ENCODE results near the gene EREG. TPM values are rescaled to one million over a fixed set of nuclear protein-coding genes. Genes with fewer than 3 reads are reported as not detected.

EREG gene
- total RNA-seq, 2 experiments from 2014 or later, result 0.58 to 0.59 TPM

- intact Hi-C loops (cut with DNase I, micrococcal nuclease), result no loop called here
Measured at GRCh38 chr4:74374128-74374527, 9.2 kb downstream of the EREG start.

GRCh38 chr4:74374561-74375327 is 9.8 kb downstream of the EREG start:
- intact Hi-C loops (cut with DNase I, micrococcal nuclease), result loop anchor here in 1 of 2 experiments (5.0 kb wide), 1 partner anchor 73 kb away; the partner anchor contains the start of gene AREG
- DNase-seq, result peak in 2 of 14 experiments; percentile 63 to 76
- ATAC-seq (ENCODE audit: poor library complexity), result no peak
- no peak overlapping the region for H3K27ac ChIP-seq (ENCODE audit: low read depth in 1 of 2, low read length in 2 of 2)
- no peaks in the 10 kb centered on the region for H3K9me3 Mint-ChIP-seq
- peaks cover 3% of the 10 kb centered on the region for H3K27me3 Mint-ChIP-seq
- H3K4me3 Mint-ChIP-seq, result no peak overlapping the region
- H3K27ac Mint-ChIP-seq, result no peak overlapping the region
- H3K4me1 Mint-ChIP-seq (ENCODE audit: low read depth), result no peaks in the 10 kb centered on the region
- CTCF ChIA-PET, result no interaction called here
- no peaks in the 10 kb centered on the region for H3K36me3 ChIP-seq (ENCODE audit: insufficient read depth, low read length)
- H3K36me3 Mint-ChIP-seq (ENCODE audit: low read depth), result no peaks in the 10 kb centered on the region
- POLR2A ChIA-PET, result no interaction called here
- TF ChIP-seq, protein P1, sequence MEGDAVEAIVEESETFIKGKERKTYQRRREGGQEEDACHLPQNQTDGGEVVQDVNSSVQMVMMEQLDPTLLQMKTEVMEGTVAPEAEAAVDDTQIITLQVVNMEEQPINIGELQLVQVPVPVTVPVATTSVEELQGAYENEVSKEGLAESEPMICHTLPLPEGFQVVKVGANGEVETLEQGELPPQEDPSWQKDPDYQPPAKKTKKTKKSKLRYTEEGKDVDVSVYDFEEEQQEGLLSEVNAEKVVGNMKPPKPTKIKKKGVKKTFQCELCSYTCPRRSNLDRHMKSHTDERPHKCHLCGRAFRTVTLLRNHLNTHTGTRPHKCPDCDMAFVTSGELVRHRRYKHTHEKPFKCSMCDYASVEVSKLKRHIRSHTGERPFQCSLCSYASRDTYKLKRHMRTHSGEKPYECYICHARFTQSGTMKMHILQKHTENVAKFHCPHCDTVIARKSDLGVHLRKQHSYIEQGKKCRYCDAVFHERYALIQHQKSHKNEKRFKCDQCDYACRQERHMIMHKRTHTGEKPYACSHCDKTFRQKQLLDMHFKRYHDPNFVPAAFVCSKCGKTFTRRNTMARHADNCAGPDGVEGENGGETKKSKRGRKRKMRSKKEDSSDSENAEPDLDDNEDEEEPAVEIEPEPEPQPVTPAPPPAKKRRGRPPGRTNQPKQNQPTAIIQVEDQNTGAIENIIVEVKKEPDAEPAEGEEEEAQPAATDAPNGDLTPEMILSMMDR (IDR thresholded peaks at IDR 0.05), result no peak
- H3K27me3 ChIP-seq (ENCODE audit: control insufficient read depth in 1 of 2, insufficient read depth in 2 of 2, low read length in 2 of 2), result no peaks in the 10 kb centered on the region
- H3K9me3 ChIP-seq (ENCODE audit: control insufficient read depth in 1 of 2, insufficient read depth in 1 of 2, low read length in 2 of 2), result no peaks in the 10 kb centered on the region
- H3K4me1 ChIP-seq (ENCODE audit: insufficient read depth, low read length), result no peaks in the 10 kb centered on the region
- H3K4me3 ChIP-seq (ENCODE audit: low read length), result no peak overlapping the region

More at GRCh38 chr4:74374128-74374527, 9.2 kb downstream of the EREG start:
- Histone ChIP-seq H3K4me3 (ENCODE audit: low read length) (no peak overlapping the region), H3K36me3 (ENCODE audit: insufficient read depth, low read length) (no peaks in the 10 kb centered on the region), H3K9me3 (ENCODE audit: control insufficient read depth in 1 of 2, insufficient read depth in 1 of 2, low read length in 2 of 2) (no peaks in the 10 kb centered on the region), H3K27me3 (ENCODE audit: control insufficient read depth in 1 of 2, insufficient read depth in 2 of 2, low read length in 2 of 2) (no peaks in the 10 kb centered on the region), H3K4me1 (ENCODE audit: insufficient read depth, low read length) (no peaks in the 10 kb centered on the region), H3K27ac (ENCODE audit: low read depth in 1 of 2, low read length in 2 of 2) (no peak overlapping the region)
- Mint-ChIP-seq H3K4me1 (ENCODE audit: low read depth) (no peaks in the 10 kb centered on the region), H3K27me3 (peaks cover 3% of the 10 kb centered on the region), H3K4me3 (no peak overlapping the region), H3K27ac (no peak overlapping the region), H3K36me3 (ENCODE audit: low read depth) (no peaks in the 10 kb centered on the region), H3K9me3 (no peaks in the 10 kb centered on the region)
- TF ChIP-seq, protein P1 (IDR thresholded peaks at IDR 0.05), result no peak
- ChIA-PET POLR2A (no interaction called here), CTCF (no interaction called here)
- ATAC-seq (ENCODE audit: poor library complexity) (no peak), DNase-seq (no peak)

DNA sequence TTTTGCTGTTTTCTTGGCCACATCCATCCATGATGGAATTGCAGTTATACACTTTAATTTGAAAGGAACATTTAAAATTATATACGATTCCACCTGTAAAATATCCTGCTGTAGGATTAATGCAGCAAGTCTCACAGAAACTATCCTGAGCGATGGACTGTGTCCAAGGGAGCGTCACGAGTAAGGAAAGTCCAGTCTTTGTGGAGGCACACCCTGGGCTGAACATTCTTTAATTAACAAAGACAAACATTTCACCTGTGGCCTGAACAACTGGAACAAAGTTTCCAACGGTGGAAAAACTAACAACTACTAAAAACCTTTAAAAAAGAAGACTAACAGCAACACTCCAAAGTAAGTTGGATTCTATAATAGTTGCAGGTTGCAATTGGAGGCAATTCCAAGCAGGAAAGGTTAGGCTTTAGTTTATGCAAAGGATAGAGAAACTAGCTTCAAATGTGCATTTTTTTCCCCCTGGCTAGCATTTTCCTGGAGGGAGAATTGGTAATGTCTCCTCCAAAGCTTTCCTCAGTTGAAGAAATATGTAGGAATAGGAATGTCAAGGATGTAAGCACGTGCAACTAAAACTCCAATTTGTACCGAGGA is 11.0 kb downstream of the EREG start:
- TF ChIP-seq, protein P1 (IDR thresholded peaks at IDR 0.05), result no peak
- ChIA-PET POLR2A (no interaction called here), CTCF (interaction anchor here (0.8 to 1.8 kb wide), 4 partner anchors 156 to 300 kb away, joined by 3 to 11 read pairs (median 3); no protein-coding TSS in a partner anchor)
- no peak overlapping the region for H3K4me3 Mint-ChIP-seq
- no peaks in the 10 kb centered on the region for H3K4me1 Mint-ChIP-seq (ENCODE audit: low read depth)
- Histone ChIP-seq H3K4me3 (ENCODE audit: low read length) (no peak overlapping the region), H3K27me3 (ENCODE audit: control insufficient read depth in 1 of 2, insufficient read depth in 2 of 2, low read length in 2 of 2) (no peaks in the 10 kb centered on the region), H3K27ac (ENCODE audit: low read depth in 1 of 2, low read length in 2 of 2) (no peak overlapping the region), H3K4me1 (ENCODE audit: insufficient read depth, low read length) (no peaks in the 10 kb centered on the region), H3K36me3 (ENCODE audit: insufficient read depth, low read length) (no peaks in the 10 kb centered on the region), H3K9me3 (ENCODE audit: control insufficient read depth in 1 of 2, insufficient read depth in 1 of 2, low read length in 2 of 2) (no peaks in the 10 kb centered on the region)
- peaks cover 3% of the 10 kb centered on the region for H3K27me3 Mint-ChIP-seq
- no peak for DNase-seq
- H3K27ac Mint-ChIP-seq, result no peak overlapping the region
- no peak for ATAC-seq (ENCODE audit: poor library complexity)
- intact Hi-C loops (cut with DNase I, micrococcal nuclease), result loop anchor here (1.0 to 5.0 kb wide), 4 partner anchors 71 to 297 kb away; partner anchors contain the start of gene AREG (in 1 of the 2)
- H3K36me3 Mint-ChIP-seq (ENCODE audit: low read depth), result no peaks in the 10 kb centered on the region
- H3K9me3 Mint-ChIP-seq, result no peaks in the 10 kb centered on the region

Measured in CD4-positive, alpha-beta T cell (primary cell).